GM18909 (cell line): Measurements from ENCODE around the gene TCEANC.

Source experiments
- ATAC-seq: cut with Tn5 transposase; IDR thresholded peaks from one replicate; pipeline ENCODE4 v1.9.1; 2021; ENCODE audit warnings: mild to moderate bottlenecking; ENCODE audit not compliant: unreplicated experiment, poor library complexity

The TCEANC gene

GRCh38 chrX:13689741-13690211 lies 36.8 kb downstream of the TCEANC start:
- no peak for ATAC-seq

- no peak for ATAC-seq
These were observed 37.9 kb downstream of the TCEANC start for GRCh38 chrX:13690836-13691235.

GRCh38 chrX:13691841-13692371 lies 39.0 kb downstream of the TCEANC start:
- ATAC-seq = no peak

- no peak for ATAC-seq
These were observed 39.9 kb downstream of the TCEANC start for GRCh38 chrX:13692771-13693231.

GRCh38 chrX:13693341-13693961 lies 40.5 kb downstream of the TCEANC start:
- no peak for ATAC-seq

- no peak for ATAC-seq
These were observed 41.4 kb downstream of the TCEANC start for GRCh38 chrX:13694359-13694758.

GRCh38 chrX:13694983-13695382 lies 42.0 kb downstream of the TCEANC start:
- ATAC-seq = no peak

- ATAC-seq = no peak
These were observed 42.7 kb downstream of the TCEANC start for GRCh38 chrX:13695601-13696115.

- peak; percentile 61 for ATAC-seq
These were observed 44.5 kb downstream of the TCEANC start for GRCh38 chrX:13697455-13697854.

- ATAC-seq = peak; percentile 6
These were observed 45.0 kb downstream of the TCEANC start for GRCh38 chrX:13697976-13698375.

GRCh38 chrX:13698432-13698831 lies 45.5 kb downstream of the TCEANC start:
- no peak for ATAC-seq

- ATAC-seq = peak; percentile 61
These were observed 46.4 kb downstream of the TCEANC start for GRCh38 chrX:13699183-13699826.

GRCh38 chrX:13700380-13700779 lies 47.4 kb downstream of the TCEANC start:
- ATAC-seq = no peak

- ATAC-seq = no peak
These were observed 49.3 kb downstream of the TCEANC start for GRCh38 chrX:13702111-13702789.

GRCh38 chrX:13703135-13703534 lies 50.2 kb downstream of the TCEANC start:
- ATAC-seq = no peak

GRCh38 chrX:13703589-13703988 lies 50.6 kb downstream of the TCEANC start:
- ATAC-seq = no peak

- ATAC-seq = no peak
These were observed 58.2 kb downstream of the TCEANC start for GRCh38 chrX:13711141-13711540.
